ENCODE data around the gene MYBL2.

The MYBL2 gene

DNA sequence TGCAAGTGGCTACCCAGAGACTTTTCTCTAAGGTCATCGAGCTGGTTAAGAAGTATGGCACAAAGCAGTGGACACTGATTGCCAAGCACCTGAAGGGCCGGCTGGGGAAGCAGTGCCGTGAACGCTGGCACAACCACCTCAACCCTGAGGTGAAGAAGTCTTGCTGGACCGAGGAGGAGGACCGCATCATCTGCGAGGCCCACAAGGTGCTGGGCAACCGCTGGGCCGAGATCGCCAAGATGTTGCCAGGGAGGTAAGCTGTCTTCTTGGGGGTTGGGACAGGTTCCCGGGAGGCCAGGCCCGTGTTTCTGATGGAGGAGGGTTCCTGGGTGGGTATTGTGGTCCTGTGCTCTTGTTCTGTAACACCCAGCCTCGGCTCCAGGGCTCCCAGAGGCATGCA lies 19.9 kb downstream of the MYBL2 start:
- no peak for DNase-seq

DNA sequence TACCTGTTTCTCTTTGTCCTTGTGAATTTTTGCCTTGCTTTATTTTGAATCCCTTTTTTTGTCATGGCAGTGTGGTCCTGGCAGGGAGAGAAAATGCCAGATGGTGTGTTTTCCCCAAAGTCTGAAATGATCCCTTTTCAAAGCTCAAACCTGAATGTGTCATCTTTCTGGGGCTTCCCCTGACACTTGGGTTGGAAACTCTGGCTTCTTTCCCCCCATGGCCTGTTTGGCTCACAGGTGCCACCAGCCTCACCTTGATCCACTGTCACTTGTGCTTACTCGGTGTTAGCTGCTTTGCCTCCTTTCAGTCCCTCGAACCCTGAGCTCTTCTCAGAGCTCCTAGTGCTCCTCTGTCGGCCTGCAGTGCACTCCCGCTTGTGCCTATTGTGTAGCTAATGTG lies 22.3 kb downstream of the MYBL2 start:
- DNase-seq: no peak

DNA sequence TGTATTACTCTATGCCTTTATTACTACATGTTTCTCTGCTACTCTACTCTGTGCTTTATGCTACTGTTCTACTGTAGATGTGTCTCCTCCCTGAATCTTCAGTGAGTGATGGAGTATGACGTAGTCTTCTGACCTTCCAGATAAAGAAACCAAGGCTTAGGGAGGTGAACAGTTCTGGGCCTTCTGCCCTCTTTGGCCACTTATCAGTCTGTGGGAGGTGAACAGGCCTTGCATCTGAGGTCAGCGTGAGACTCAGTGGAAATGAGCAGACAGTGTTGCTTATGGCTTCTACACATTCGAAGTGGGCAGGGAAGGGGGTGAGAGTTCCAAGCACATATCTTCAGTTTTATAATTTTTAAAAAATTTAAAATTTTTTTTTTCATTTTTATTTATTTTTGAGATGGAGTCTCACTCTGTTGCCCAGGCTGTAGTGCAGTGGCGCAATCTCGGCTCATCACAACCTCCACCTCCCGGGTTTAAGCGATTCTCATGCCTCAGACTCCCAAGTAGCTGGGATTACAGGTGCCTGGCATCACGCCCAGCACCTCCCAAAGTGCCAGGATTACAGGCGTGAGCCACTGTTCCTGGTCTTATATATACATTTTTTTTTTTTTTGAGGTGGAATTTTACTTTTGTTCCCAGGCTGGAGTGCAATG lies 24.2 kb downstream of the MYBL2 start:
- no peak for DNase-seq

DNA sequence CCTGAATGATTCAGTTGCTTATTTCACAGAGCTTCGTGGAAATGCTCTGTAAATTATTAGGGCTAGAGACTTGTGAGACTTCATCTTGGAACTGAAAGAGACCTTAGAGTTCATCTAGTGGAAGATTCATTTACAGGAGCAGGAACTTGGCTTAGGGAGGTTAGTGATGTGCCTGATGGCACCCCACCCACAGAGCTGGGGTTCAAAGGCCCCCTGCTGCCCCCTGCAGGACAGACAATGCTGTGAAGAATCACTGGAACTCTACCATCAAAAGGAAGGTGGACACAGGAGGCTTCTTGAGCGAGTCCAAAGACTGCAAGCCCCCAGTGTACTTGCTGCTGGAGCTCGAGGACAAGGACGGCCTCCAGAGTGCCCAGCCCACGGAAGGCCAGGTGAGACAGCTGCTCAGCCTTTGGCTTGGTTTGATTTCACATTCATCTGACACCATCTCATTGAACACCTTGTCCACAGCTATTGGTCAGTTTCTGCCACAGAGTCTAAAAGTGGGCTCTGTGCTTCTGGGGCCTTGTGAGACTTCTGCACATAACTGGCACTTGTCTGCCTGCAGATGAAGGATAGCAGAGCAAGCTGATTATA lies 25.1 kb downstream of the MYBL2 start:
- peak; percentile 31 to 58 for DNase-seq

DNA sequence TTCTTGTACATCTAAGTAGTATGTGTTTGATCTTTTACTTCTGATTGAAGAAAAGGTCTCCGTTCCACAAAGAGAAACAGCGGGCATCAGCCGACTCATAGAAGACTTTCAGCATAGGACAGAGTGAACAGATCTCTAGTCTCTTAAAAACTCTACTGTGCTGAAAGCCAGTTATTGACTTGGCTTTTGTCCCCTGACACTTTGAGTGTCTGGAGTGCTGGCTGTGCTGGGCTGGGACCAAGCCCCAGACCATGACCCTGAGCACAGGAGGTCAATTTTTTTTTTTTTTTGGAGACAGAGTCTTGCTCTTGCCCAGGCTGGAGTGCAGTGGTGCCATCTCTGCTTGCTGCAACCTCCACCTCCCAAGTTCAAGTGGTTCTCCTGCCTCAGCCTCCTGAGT lies 27.8 kb downstream of the MYBL2 start:
- DNase-seq: no peak

DNA sequence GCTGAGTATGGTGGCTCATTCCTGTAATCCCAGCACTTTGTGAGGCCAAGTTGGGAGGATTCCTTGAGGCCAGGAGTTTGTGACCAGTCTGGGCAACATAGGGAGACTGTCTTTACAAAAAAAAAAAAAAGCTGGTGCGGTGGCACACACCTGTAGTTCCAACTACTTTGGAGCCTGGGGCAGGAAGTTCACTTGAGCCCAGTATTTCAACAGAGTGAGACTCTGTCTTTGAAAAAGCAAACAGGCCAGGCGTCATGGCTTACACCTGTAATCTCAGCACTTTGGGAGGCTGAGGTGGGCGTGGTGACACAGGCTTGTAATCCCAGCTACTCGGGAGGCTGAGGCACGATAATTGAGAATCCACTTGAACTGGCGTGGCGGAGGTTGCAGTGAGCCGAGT lies 28.7 kb downstream of the MYBL2 start:
- DNase-seq: no peak

DNA sequence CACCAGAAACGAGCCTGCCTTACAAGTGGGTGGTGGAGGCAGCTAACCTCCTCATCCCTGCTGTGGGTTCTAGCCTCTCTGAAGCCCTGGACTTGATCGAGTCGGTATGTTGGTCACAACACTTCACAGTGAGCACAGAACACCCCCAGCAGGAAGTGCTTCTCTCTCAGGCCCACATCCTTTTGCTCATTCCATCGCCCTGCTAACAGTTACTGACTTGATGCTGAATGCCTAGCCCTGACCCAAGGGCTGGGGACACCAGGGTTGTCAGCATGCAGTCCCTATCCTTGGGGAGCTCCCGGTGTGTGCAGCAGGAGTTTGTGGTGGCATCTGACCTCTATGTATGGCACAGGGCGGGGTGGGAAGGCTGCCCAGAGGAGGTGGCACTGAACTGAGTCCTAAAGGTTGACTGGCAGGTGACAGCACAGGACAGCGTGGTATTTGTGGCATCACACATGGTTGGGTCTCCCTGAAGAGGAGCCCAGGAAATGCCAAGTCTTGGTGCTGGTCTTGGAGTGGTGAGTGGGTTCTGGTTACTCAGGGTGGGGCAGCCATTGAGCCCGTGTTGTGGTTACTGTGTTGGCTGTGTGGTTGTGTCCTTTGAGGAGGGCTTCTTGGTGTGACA lies 33.1 kb downstream of the MYBL2 start:
- no peak for DNase-seq

DNA sequence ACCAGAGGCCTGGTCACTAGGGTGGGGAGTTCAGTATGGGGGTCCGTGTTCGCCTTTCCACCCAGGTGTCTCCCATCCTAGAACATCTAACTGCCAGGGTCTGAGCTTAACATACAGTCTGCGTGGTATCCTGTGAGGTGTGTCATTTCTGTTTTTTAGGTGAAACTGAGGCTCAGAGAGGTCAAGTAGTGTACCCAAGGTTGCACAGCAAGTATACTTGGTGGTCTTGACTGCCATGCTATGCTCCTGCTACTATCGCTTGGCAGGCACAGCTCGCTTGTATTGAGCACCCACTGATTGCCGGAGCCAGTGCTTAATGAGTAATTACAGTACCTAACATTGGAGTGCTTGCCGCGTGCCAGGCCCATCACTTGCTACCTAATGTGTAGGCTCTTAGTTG lies 33.7 kb downstream of the MYBL2 start:
- DNase-seq: no peak

DNA sequence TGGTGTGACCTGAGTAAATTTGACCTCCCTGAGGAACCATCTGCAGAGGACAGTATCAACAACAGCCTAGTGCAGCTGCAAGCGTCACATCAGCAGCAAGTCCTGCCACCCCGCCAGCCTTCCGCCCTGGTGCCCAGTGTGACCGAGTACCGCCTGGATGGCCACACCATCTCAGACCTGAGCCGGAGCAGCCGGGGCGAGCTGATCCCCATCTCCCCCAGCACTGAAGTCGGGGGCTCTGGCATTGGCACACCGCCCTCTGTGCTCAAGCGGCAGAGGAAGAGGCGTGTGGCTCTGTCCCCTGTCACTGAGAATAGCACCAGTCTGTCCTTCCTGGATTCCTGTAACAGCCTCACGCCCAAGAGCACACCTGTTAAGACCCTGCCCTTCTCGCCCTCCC lies 35.6 kb downstream of the MYBL2 start:
- no peak for DNase-seq

DNA sequence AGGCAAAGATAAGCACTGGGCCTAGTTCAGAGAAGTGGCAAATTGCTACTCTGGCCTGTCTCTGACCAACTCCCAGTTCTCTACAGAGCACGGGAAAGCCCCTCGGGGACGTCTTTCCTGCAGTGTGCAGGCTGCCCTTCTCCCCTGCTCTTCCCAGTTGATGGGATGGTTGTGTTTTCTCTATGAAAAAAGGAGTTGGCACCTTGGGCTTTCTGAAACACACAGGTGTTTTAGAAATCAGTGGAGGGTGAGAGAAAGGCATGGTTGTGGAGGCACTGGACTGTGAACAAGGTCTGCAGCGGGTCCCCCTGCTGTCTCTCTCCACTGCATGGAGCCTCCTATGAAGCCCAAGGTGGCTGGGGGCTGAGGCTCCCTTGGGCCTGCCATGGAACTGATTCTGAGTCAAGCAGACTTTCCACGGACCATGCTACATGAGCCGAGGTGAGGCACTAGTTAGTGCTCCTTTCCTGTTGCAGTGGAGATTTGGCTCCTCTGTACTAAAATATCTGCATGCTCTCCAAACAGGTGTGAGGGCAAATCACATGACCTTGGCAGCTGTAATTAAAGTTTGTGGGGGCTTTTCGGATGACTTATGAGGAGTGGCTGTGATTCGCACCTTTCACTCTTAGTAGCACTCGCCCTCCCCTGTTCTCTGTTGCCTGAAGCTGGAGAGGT lies 43.6 kb downstream of the MYBL2 start:
- no peak for DNase-seq

DNA sequence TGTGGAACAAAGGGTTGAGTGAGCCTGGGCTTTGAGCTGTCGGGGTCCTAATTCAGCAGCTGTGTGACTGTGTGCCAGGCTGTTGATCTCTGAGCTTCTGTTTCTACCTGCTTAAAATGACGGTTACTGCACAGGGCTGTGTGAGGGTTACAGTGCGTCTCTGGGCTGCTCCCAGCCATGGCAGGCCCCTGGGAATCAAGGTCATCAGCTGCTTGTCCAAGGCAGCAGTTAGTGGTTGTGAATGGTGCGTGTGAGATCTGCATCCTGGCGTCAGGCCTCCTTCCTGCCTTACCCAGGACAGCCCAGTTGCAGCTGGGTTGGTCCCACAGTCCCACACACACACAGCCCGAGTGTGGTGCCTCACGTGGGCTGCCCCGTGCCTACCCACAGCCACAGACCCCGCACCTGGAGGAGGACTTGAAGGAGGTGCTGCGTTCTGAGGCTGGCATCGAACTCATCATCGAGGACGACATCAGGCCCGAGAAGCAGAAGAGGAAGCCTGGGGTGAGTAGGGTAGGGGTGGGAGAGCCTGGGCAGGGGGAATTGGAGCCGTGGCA lies 44.3 kb downstream of the MYBL2 start:
- no peak for DNase-seq

DNA sequence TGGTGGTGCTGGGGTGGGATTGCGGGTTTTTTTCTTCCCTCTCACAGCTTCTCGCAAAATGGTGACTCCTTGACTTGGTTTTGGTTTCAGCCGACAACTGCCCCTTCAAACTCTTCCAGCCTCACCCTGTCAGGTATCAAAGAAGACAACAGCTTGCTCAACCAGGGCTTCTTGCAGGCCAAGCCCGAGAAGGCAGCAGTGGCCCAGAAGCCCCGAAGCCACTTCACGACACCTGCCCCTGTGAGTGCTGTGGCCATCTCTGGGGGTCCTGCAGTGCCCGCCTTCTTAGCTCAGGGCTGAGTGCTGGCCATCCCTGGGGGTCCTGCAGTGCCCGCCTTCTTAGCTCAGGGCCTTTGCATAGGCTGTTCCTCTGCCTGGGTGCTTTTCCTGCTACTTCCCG lies 48.1 kb downstream of the MYBL2 start:
- no peak for DNase-seq

DNA sequence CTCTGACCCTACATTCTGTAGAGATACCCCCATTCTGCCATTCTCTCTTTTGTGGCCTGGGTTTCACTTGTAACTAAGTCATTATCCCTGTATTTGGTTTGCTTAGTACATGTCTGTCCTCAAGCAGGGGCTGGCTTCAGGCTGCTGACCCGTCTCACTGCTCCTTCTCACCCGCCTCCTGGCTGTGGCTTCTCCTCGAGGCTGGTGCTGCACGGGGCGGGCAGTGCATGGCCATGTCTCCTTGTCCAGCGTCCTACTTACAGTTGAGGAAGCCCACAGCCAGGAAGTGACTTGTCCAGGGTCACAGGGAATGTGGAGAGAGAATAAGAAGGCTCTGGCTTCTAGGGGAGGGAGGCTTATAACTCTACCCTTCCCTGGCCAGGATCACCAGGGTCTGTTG lies 48.6 kb downstream of the MYBL2 start:
- no peak for DNase-seq

DNA sequence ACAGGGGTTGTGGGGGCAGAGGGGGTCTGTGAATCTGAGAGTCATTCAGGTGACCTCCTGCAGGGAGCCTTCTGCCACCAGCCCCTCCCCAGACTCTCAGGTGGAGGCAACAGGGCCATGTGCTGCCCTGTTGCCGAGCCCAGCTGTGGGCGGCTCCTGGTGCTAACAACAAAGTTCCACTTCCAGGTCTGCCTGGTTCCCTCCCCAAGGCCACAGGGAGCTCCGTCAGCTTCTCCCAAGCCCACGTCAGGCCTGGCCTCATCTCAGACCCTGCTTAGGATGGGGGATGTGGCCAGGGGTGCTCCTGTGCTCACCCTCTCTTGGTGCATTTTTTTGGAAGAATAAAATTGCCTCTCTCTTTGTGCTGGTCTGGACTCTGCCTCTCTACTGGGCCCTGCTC lies 49.2 kb downstream of the MYBL2 start:
- DNase-seq: no peak

DNA sequence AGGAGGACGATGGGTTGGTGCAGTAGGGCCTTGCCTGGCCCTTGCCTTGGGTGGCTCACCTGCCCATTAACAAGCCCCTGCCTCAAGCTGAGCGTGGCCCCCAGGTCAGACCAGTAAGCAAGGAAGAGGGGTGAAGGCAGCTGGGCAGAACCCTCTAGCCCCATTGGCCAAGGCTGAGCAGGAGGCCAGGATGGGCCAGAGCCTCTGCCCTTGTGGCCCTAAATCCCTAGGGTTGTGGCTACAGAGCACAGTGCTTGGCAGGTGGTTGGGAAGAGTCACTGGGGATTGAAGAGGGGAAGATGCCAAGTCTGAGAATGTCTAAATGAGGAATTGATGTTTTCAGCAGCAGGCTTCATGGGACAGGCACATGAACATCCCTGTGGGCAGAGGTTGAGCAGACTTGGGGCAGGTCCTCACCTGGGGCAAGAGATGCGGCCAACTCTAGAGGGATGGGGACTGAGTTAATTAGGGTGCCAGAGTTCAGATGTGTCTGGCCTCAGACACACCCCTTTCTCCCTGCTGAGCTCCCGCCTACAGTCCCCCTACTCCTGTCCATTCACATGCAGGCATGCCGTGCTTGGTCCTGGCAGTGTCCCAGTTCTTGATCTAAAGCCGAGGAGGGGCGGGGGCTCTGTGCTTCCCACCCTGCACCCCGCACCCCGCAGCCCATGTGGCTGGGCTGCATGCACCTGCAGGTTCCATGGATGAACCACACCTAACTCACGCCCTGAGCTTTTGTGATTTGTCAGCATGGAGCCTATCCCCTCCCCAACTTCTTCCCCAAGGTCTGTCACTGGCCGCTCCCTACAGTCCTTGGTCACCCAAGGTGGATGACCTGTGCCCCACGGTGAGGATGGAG lies 50.1 kb downstream of the MYBL2 start:
- DNase-seq: no peak

DNA sequence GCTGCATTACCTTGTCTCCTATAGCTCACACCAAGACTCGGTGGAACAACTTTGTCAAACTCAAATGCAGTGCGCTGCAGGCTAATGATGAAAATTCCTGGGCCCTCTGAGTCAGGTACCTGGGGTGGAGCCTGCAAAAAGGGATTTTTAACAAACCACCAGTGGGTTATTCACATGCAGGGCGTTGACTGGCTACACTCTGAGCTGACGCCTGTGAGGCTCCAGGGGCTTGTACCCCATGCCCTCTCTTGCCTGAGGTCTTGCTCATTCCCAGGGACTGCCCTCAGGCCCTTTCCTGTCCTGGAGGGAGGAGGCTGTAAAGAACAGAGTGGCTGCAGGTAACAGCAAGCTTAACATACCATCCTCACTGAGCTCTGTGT lies 50.7 kb downstream of the MYBL2 start:
- DNase-seq: no peak

DNA sequence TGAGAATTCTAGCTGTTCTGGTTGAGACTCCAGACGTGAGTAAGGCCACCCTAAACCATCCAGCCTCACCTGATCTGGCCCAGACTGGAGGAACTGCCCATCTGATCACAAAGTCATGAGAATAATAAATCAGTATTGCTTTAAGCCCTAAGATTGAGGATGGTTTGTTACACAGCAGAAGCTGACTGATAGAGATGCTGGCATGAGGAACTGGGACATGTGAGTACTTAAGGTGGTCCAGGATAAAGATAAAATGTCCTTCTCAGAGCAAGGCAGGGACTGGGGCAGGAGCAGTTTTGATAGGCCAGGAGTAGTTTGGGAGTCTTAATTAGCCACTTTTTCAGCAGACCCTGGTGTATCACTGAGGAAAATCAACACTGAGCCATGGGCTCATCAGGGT lies 53.1 kb downstream of the MYBL2 start:
- DNase-seq: no peak

DNA sequence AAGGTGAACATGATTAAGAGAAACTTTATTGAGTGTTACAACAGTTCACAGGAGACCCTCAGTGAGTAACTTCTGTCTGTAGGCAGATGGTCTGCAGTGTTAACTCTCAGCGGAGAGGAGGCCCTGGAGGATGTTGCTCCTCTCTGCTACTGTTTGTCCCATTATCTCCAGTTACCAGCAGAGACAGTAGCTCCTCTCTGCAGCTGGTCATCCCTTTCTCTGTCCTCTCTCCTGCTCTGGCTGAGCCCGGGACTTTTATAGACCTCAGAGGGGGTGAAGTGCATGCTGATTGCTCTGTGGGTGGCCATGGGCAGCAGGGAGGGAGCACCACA lies 54.1 kb downstream of the MYBL2 start:
- DNase-seq: no peak

DNA sequence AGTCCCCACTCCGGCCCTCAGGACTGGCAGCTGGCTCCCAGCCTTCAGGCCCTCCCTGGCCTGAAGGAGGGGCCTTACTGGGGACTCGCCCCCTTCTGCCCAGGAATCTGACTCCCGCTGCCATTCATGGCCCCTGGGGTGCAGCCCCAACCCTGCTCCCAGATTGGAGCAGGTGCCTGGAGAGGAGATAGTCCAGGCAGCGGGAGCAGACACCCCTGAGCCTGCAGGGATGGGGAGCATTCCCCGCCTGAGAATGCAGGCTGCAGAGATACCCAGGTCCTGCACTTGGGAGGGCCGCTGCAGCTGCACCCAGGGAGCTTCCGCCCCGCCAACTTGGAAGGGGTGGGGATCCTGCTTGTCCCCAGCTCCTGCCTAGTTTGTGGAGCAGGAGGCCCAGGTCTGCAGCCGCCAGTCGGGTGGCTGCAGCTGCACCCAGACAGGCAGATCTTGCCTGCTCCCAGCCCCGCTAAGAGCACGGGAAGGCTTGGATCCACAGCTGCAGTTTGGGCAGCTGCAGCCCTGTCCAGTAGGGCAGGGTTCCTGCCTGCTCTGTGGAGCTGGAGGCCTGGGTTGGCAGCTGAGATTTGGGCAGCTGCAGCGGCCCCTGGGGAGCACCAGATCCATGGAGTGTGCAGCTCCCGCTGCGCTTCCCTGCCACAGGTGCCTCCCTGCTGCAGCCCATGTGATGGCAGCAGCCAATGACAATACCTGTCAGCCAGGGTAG lies 54.7 kb downstream of the MYBL2 start:
- no peak for DNase-seq

DNA sequence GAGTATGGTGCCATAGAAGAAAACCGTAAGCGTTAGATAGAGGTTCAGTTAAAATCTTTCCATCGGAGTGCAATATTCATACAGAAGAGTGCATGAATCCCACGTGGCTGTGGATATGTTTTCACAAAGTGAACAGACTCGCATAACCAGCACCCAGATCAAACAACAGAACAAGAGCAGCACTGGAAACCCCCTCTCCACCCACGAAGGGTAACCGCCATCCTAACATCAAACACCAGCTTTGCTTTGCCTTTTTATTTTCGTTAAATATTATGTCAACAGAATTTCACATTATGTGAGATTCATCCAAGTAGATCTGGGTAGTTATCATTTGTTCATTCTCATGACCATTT lies 55.2 kb downstream of the MYBL2 start:
- peak; percentile 30 to 72 for DNase-seq

DNA sequence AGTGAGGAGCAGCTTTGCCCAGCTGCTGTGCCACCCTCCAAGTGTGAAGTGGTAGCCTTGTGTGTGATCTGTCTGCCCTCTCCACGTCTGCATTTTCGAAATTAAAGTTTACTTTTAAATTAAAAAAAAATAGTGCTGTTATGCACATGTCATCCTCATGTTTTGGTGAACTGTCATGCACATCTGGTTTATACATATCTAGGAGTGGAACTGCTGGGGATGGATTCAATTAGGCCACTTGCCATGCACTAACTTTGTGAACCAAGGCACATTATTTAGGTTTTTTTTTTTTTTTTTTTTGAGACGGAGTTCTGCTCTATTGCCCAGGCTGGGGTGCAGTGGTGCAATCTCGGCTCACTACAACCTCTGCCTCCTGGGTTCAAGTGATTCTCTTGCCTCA lies 56.3 kb downstream of the MYBL2 start:
- no peak for DNase-seq

DNA sequence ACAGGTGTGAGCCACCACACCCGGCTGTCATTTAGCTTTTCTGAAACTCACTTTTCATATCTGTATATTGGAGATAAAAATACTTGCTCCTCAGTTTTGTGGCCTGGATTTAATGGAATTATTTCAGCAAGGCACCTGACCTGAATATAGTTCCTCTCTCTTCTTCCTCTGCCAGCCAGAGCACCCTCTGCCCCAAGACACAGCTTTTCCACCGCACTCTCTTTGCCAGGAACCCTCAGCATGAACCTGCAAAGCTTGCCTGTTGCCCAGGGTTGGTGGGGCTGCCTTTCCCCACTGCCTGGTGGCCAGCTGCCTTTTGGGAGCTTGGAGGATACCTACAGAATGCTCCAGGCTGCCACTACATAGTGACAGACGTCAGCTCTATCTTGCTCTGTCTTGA lies 56.8 kb downstream of the MYBL2 start:
- DNase-seq: no peak

DNA sequence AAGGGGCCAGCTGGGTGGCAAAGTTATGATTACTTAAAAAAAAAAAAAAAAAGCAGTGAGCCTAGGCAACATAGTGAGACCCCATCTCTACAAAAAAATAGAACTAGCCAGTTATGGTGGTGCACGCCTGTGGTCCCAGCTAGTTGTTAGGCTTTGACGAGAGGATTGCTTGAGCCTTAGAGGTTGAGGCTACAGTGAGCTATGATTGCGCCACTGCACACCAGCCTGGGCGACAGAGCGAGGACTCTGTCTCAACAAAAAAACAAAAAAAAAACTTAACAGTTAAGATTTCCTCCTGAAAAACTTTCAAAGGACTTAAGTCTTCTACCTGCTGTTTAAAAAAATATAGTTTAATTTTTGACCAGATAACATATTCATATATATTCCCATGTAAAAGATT lies 57.5 kb downstream of the MYBL2 start:
- DNase-seq: no peak
